Measurements from ENCODE around the gene DDX23.

DNA sequence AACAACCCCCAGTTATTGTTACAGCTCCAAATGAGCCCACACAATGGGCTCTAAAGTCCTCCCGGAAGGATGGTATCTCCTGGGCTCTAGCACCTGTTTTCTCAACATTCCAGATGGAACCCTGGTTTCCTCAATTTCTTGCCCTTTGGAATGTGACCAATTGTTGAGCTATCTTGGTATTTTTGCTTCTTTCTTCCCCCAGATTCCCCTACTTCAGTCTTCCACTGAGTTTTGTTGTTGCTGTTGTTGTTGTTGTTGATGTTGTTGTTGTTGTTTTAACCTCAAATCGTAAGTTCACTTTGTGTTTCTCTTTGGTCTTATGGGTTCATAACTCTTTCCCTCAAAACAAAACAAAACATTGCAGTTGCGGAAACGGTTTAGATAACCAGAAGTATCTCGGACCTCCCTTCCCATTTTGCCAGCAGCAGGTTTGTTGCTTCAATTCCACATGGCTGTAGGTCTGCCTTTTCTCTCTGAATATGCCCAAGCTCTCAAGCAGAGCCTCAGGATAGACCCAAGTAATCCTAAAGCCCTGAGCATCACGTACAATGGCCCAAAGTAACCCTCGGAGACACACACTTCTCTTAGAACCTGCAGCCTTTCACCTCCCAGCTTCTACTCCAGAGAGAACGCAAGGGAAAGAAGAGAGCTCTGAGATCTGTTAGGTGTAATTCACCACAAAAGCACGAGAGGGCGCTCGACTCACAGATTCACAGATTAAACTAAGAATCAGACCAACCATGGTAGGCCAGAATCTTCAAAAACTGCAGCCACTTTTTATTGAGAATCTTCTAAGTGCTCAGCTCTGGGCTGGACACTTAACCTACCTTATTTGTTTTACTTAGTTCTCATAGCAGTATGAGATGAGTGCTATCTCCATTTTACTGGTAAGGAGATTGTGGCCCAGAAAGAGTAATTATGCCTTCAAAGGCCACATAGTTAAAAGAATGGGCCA lies 1.0 kb upstream of the DDX23 start:
- TF ChIP-seq CTCF (IDR thresholded peaks at IDR 0.05) (peak; percentile 90), POLR2AphosphoS5 (IDR thresholded peaks at IDR 0.05; ENCODE audit: low read depth, low read length) (no peak)
